H9 (cell line): ENCODE measurements around the gene C19orf25. TPM values are rescaled to one million over a fixed set of nuclear protein-coding genes. Genes with fewer than 3 reads are reported as not detected.

Source experiments
- DNase-seq: peaks from one replicate; pipeline ENCODE4 v3.0.0-alpha.2; 2017
- H2AFZ ChIP-seq: one replicate; pipeline ENCODE4 v1.6.1; 2013; ENCODE audit warnings: mild to moderate bottlenecking, low read length, control low read depth, moderate library complexity
- H2AK5ac ChIP-seq: 2 replicates; pipeline ENCODE4 v1.6.1; 2013; ENCODE audit warnings: low read length, control low read depth, mixed read lengths; ENCODE audit not compliant: insufficient read length
- H2BK120ac ChIP-seq: one replicate; pipeline ENCODE4 v1.6.1; 2013; ENCODE audit warnings: low read depth, mild to moderate bottlenecking, low read length, control low read depth, inconsistent platforms; ENCODE audit not compliant: poor library complexity, severe bottlenecking
- H2BK12ac ChIP-seq: 2 replicates; pipeline ENCODE4 v1.6.1; 2013; ENCODE audit warnings: low read length, control low read depth, mixed read lengths, low read depth; ENCODE audit not compliant: insufficient read length
- H2BK15ac ChIP-seq: 2 replicates; pipeline ENCODE4 v1.6.1; 2013; ENCODE audit warnings: low read depth, low read length, control low read depth
- H2BK20ac ChIP-seq: one replicate; pipeline ENCODE4 v1.6.1; 2013; ENCODE audit warnings: low read depth, mild to moderate bottlenecking, low read length, control low read depth, inconsistent platforms; ENCODE audit not compliant: poor library complexity, severe bottlenecking
- H2BK5ac ChIP-seq: 2 replicates; pipeline ENCODE4 v1.6.1; 2013; ENCODE audit warnings: low read length, control low read depth, mixed read lengths; ENCODE audit not compliant: insufficient read length
- H3K14ac ChIP-seq: 2 replicates; pipeline ENCODE4 v1.6.1; 2013; ENCODE audit warnings: low read length, control low read depth; ENCODE audit not compliant: insufficient read depth
- H3K18ac ChIP-seq: 2 replicates; pipeline ENCODE4 v1.6.1; 2013; ENCODE audit warnings: low read depth, mild to moderate bottlenecking, mixed read lengths, low read length, control low read depth; ENCODE audit not compliant: insufficient read length
- H3K23ac ChIP-seq: 2 replicates; pipeline ENCODE4 v1.6.1; 2013; ENCODE audit warnings: low read length, control low read depth, mixed read lengths, low read depth; ENCODE audit not compliant: insufficient read length
- H3K23me2 ChIP-seq: 2 replicates; pipeline ENCODE4 v1.6.1; 2013; ENCODE audit warnings: low read depth, mild to moderate bottlenecking, mixed read lengths, low read length, control low read depth; ENCODE audit not compliant: insufficient read length, poor library complexity, severe bottlenecking
- H3K27ac ChIP-seq: 2 replicates; pipeline ENCODE4 v1.5.1; 2013; ENCODE audit warnings: low read length, control low read depth, mixed read lengths, low read depth; ENCODE audit not compliant: insufficient read length
- H3K27me3 ChIP-seq: 2 replicates; pipeline ENCODE4 v1.6.1; 2013; ENCODE audit warnings: low read length, control low read depth, inconsistent platforms; ENCODE audit not compliant: insufficient read depth
- H3K4ac ChIP-seq: 2 replicates; pipeline ENCODE4 v1.6.1; 2013; ENCODE audit warnings: low read depth, mild to moderate bottlenecking, control low read depth, inconsistent platforms, low read length, moderate library complexity
- H3K4me1 ChIP-seq: 2 replicates; pipeline ENCODE4 v1.6.1; 2013; ENCODE audit warnings: low read length, control low read depth, inconsistent platforms; ENCODE audit not compliant: insufficient read depth
- H3K4me2 ChIP-seq: 2 replicates; pipeline ENCODE4 v1.6.1; 2013; ENCODE audit warnings: low read length, control low read depth, mixed read lengths; ENCODE audit not compliant: insufficient read length, insufficient read depth
- H3K56ac ChIP-seq: 2 replicates; pipeline ENCODE4 v1.6.1; 2013; ENCODE audit warnings: low read depth, mild to moderate bottlenecking, mixed read lengths, low read length, control low read depth; ENCODE audit not compliant: insufficient read length
- H3K79me1 ChIP-seq: 2 replicates; pipeline ENCODE4 v1.6.1; 2013; ENCODE audit warnings: low read depth, mild to moderate bottlenecking, moderate library complexity, low read length, control low read depth, inconsistent platforms; ENCODE audit not compliant: insufficient read depth, poor library complexity, severe bottlenecking
- H3K79me2 ChIP-seq: 2 replicates; pipeline ENCODE4 v1.6.1; 2013; ENCODE audit warnings: low read length, control low read depth, inconsistent platforms; ENCODE audit not compliant: insufficient read depth
- H3K9ac ChIP-seq: 2 replicates; pipeline ENCODE4 v1.6.1; 2013; ENCODE audit warnings: low read length, control low read depth, mixed read lengths; ENCODE audit not compliant: insufficient read length; ENCODE audit errors: extremely low read depth
- H3K9me3 ChIP-seq: one replicate; pipeline ENCODE4 v1.6.1; 2013; ENCODE audit warnings: low read depth, low read length, inconsistent platforms; ENCODE audit not compliant: control insufficient read depth
- H3T11ph ChIP-seq: one replicate; pipeline ENCODE4 v1.6.1; 2013; ENCODE audit warnings: mild to moderate bottlenecking, low read length, control low read depth, inconsistent platforms
- H4K20me1 ChIP-seq: one replicate; pipeline ENCODE4 v1.6.1; 2013; ENCODE audit not compliant: control insufficient read depth, insufficient read length, insufficient read depth
- H4K5ac ChIP-seq: 2 replicates; pipeline ENCODE4 v1.6.1; 2013; ENCODE audit warnings: low read depth, mild to moderate bottlenecking, mixed read lengths, low read length, control low read depth; ENCODE audit not compliant: insufficient read length
- H4K8ac ChIP-seq: replicated peaks from 2 replicates; pipeline ENCODE4 v1.6.1; 2013; ENCODE audit warnings: low read length, control low read depth, mixed read lengths, low read depth; ENCODE audit not compliant: insufficient read length
- H4K91ac ChIP-seq: 2 replicates; pipeline ENCODE4 v1.6.1; 2013; ENCODE audit warnings: low read depth, mild to moderate bottlenecking, moderate library complexity, mixed read lengths, low read length, control low read depth; ENCODE audit not compliant: insufficient read length
- H3K27ac Mint-ChIP-seq, 3 experiments: 2 replicates in 2 of 3; 3 replicates in 1 of 3; pipeline ENCODE4 v1.8.0; 2020 to 2021; ENCODE audit warnings: mixed read lengths in 3 of 3, mild to moderate bottlenecking in 1 of 3, moderate library complexity in 1 of 3
- H3K27me3 Mint-ChIP-seq: 2 replicates; pipeline ENCODE4 v1.8.0; 2021; ENCODE audit warnings: low read depth, mild to moderate bottlenecking, moderate library complexity, mixed read lengths
- H3K36me3 Mint-ChIP-seq, 3 experiments: 2 replicates in 2 of 3; 3 replicates in 1 of 3; pipeline ENCODE4 v1.8.0; 2020 to 2021; ENCODE audit warnings: low read depth in 3 of 3, mixed read lengths in 3 of 3; ENCODE audit not compliant: insufficient read depth in 1 of 3
- H3K4me1 Mint-ChIP-seq, 2 experiments: 2 replicates each; pipeline ENCODE4 v1.8.0; 2020; ENCODE audit warnings: mixed read lengths in 2 of 2
- H3K4me3 Mint-ChIP-seq, 2 experiments: 2 replicates in 1 of 2; 3 replicates in 1 of 2; pipeline ENCODE4 v1.8.0; 2020 to 2021; ENCODE audit warnings: mild to moderate bottlenecking in 2 of 2, mixed read lengths in 2 of 2, moderate library complexity in 1 of 2
- H3K9me3 Mint-ChIP-seq, 2 experiments: 2 replicates in 1 of 2; 3 replicates in 1 of 2; pipeline ENCODE4 v1.8.0; 2020; ENCODE audit warnings: mild to moderate bottlenecking in 2 of 2, mixed read lengths in 2 of 2, moderate library complexity in 1 of 2
- CTCF ChIP-seq: fragments of 200-600 bp; sonication (generic); conservative IDR thresholded peaks from 3 replicates; pipeline ENCODE4 v1.8.0; 2021; ENCODE audit warnings: antibody characterized with exemption, mild to moderate bottlenecking
- WGBS: extraction: QIAGEN DNeasy Blood & Tissue Kit; methylation state at CpG from one replicate; pipeline ENCODE4 v1.1.7; 2013; ENCODE audit warnings: missing lambda C conversion rate, low lambda C conversion rate, mixed read lengths; ENCODE audit not compliant: insufficient read length; ENCODE audit errors: extremely low coverage; 5-methylcytosine and 5-hydroxymethylcytosine counted together
- total RNA-seq: library from RNA; stranded (reverse); gene quantifications from 2 replicates; pipeline ENCODE4 v1.2.1, GENCODE V29; 2021

Gene C19orf25
- total RNA-seq, 1 experiment from 2014 or later: 36.8 TPM

GRCh38 chr19:1525343-1525742 lies 46.3 kb upstream of the C19orf25 start:
- no peak overlapping the region for H3T11ph ChIP-seq
- H3K36me3 Mint-ChIP-seq: no peaks in the 10 kb centered on the region
- no peak for DNase-seq
- peaks cover 3% of the 10 kb centered on the region for H4K20me1 ChIP-seq
- no peak overlapping the region for H4K5ac ChIP-seq
- H2BK20ac ChIP-seq: no peak overlapping the region
- H3K14ac ChIP-seq: no peak overlapping the region
- no peak overlapping the region for H2AFZ ChIP-seq
- no peak overlapping the region for H2AK5ac ChIP-seq
- peaks cover 72% of the 10 kb centered on the region for H3K27me3 Mint-ChIP-seq
- 0 out of 3 replicates have a peak, but pooled peaks have one; percentile 21 for TF ChIP-seq CTCF
- no peak overlapping the region for H3K56ac ChIP-seq
- H3K9me3 ChIP-seq: no peaks in the 10 kb centered on the region
- no peak overlapping the region for H2BK15ac ChIP-seq
- peaks cover 0 to 6% of the 10 kb centered on the region in 2 experiments; a peak in 3 of 5 replicates for H3K9me3 Mint-ChIP-seq
- no peaks in the 10 kb centered on the region for H3K79me2 ChIP-seq
- no peak overlapping the region for H3K23ac ChIP-seq
- H3K4me3 Mint-ChIP-seq: no peak overlapping the region
- no peak overlapping the region for H2BK120ac ChIP-seq
- H3K18ac ChIP-seq: no peak overlapping the region
- no peak overlapping the region for H3K27ac Mint-ChIP-seq
- no peak overlapping the region for H3K27ac ChIP-seq
- no peak overlapping the region for H3K4ac ChIP-seq
- no peak overlapping the region for H3K4me2 ChIP-seq
- no peak overlapping the region for H2BK12ac ChIP-seq
- H4K91ac ChIP-seq: no peak overlapping the region
- no peak overlapping the region for H4K8ac ChIP-seq
- peaks cover 16% of the 10 kb centered on the region; the same call in 1 of the 2 replicates for H3K27me3 ChIP-seq
- no peaks in the 10 kb centered on the region for H3K4me1 ChIP-seq
- no peak overlapping the region for H3K9ac ChIP-seq
- H3K79me1 ChIP-seq: no peaks in the 10 kb centered on the region
- peaks cover 2% of the 10 kb centered on the region for H3K23me2 ChIP-seq
- no peak overlapping the region for H2BK5ac ChIP-seq
- H3K4me1 Mint-ChIP-seq: peaks cover 6 to 7% of the 10 kb centered on the region in 2 experiments; a peak in 3 of 4 replicates
- WGBS: no CpG with 5 or more reads among the region's 31 CpGs
